ENCODE data around the gene PDCD1. TPM values are rescaled to one million over a fixed set of nuclear protein-coding genes. Genes with fewer than 3 reads are reported as not detected.

The PDCD1 gene
- total RNA-seq, 1 donor from 2014 or later = not detected

DNA sequence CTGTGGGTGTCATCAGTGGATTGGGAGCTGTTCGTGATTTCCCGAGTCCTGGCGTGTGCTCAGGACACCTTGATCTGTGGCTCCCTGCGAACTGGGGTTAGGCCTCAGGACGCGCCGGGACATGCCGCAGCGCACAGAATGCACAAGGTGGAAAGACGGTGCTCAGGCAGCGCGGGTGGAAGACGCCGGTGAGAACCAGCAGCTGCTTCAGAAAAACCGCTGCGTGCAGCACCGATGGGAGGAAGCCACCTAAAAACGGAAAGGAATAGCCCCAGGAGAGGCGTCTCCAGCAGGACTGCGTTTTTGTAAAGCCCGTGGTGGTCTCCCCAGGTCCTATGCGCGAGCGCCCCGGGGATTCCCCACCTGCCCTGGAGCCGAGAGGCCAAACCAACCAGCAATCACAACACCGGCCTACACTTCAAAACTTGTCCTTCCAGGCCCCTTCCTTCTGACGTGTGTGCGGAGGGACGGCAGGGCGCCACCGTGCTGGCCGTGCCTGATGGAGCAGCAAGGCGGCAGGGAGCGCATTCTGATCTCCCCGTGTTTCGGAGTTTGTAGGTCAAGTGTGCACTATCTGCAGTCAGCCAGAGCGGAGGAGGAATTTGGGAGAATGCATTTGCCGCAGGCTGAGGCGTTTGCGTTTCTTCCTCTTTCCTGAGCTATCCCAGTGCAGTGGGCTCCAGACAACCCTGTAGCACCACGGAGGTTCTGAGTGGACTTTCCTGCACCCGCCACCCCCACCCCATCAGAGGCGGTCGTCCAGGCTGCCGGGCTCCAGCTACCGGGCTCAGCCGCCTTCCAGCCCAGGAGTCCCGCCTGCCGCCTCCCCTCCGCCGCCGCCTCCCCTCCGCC is 43.0 kb upstream of the PDCD1 start:
- Mint-ChIP-seq H3K4me1 (ENCODE audit: unreplicated experiment) (peaks cover 11% of the 10 kb centered on the region), H3K9me3 (ENCODE audit: unreplicated experiment) (no peaks in the 10 kb centered on the region), H3K27me3 (ENCODE audit: unreplicated experiment) (peaks cover 12% of the 10 kb centered on the region), H3K36me3 (ENCODE audit: low read depth, unreplicated experiment) (peaks cover 5% of the 10 kb centered on the region), H3K4me3 (ENCODE audit: unreplicated experiment) (peak overlapping the region; percentile 85), H3K27ac (ENCODE audit: unreplicated experiment) (no peak overlapping the region)
- TF ChIP-seq CTCF (IDR thresholded peaks at IDR 0.05; ENCODE audit: unreplicated experiment) = no peak
- no peak for DNase-seq (ENCODE audit: low spot score)

DNA sequence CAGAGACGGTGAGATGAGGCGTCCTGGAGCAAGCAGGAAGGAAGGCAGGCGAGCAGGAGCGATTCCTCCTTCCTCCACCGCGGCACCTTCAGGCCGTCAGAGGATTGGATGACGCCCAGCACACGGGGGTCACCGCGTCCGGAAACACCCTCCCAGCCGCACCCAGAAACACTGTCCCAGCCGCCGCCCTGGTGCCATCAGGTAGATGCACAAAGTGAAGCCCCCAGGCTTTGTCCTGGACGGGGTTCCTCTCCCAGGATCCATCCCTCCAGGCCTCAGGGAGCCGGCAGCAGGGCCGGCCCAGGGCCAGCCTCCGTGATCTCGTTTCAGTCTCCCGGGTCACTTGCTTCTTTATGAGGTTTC is 42.3 kb upstream of the PDCD1 start:
- TF ChIP-seq CTCF (IDR thresholded peaks at IDR 0.05; ENCODE audit: unreplicated experiment) = no peak
- no peak for DNase-seq (ENCODE audit: low spot score)
- H3K27ac Mint-ChIP-seq (ENCODE audit: unreplicated experiment) = no peak overlapping the region
- peaks cover 14% of the 10 kb centered on the region for H3K4me1 Mint-ChIP-seq (ENCODE audit: unreplicated experiment)
- H3K9me3 Mint-ChIP-seq (ENCODE audit: unreplicated experiment) = no peaks in the 10 kb centered on the region
- H3K27me3 Mint-ChIP-seq (ENCODE audit: unreplicated experiment) = peaks cover 12% of the 10 kb centered on the region
- H3K4me3 Mint-ChIP-seq (ENCODE audit: unreplicated experiment) = no peak overlapping the region
- H3K36me3 Mint-ChIP-seq (ENCODE audit: low read depth, unreplicated experiment) = peaks cover 5% of the 10 kb centered on the region

- no peak for TF ChIP-seq CTCF (IDR thresholded peaks at IDR 0.05; ENCODE audit: unreplicated experiment)
- no peak for DNase-seq (ENCODE audit: low spot score)
- Mint-ChIP-seq H3K4me1 (ENCODE audit: unreplicated experiment) (peaks cover 14% of the 10 kb centered on the region), H3K9me3 (ENCODE audit: unreplicated experiment) (no peaks in the 10 kb centered on the region), H3K27me3 (ENCODE audit: unreplicated experiment) (peaks cover 15% of the 10 kb centered on the region), H3K36me3 (ENCODE audit: low read depth, unreplicated experiment) (peaks cover 5% of the 10 kb centered on the region), H3K4me3 (ENCODE audit: unreplicated experiment) (no peak overlapping the region), H3K27ac (ENCODE audit: unreplicated experiment) (no peak overlapping the region)
Measured at GRCh38 chr2:241900251-241901017, 41.7 kb upstream of the PDCD1 start.

GRCh38 chr2:241898463-241899270 is 40.0 kb upstream of the PDCD1 start:
- no peak overlapping the region for H3K27ac Mint-ChIP-seq (ENCODE audit: unreplicated experiment)
- peaks cover 11% of the 10 kb centered on the region for H3K27me3 Mint-ChIP-seq (ENCODE audit: unreplicated experiment)
- DNase-seq (ENCODE audit: low spot score) = no peak
- H3K4me3 Mint-ChIP-seq (ENCODE audit: unreplicated experiment) = no peak overlapping the region
- peaks cover 7% of the 10 kb centered on the region for H3K4me1 Mint-ChIP-seq (ENCODE audit: unreplicated experiment)
- H3K36me3 Mint-ChIP-seq (ENCODE audit: low read depth, unreplicated experiment) = peaks cover 5% of the 10 kb centered on the region
- no peak for TF ChIP-seq CTCF (IDR thresholded peaks at IDR 0.05; ENCODE audit: unreplicated experiment)
- no peaks in the 10 kb centered on the region for H3K9me3 Mint-ChIP-seq (ENCODE audit: unreplicated experiment)
